Activated T-helper 2 cell treated with anti-CD3 and anti-CD28 coated beads, Interferon-gamma antibody, Interleukin-2, Interleukin-4, amounts not matched to agents 10 μg/mL and 5 μg/mL and 100 μg/mL, durations not matched to agents 14 hours and 24 hours and 36 hours (primary cell): ENCODE measurements around the gene OR9Q2. TPM values are rescaled to one million over a fixed set of nuclear protein-coding genes. Genes with fewer than 3 reads are reported as not detected.

Source experiments
- DNase-seq: peaks from one replicate; pipeline ENCODE4 v3.0.0; 2021; ENCODE audit warnings: low spot score
- H3K27ac Mint-ChIP-seq: one replicate; pipeline ENCODE4 v1.8.0; 2021; ENCODE audit warnings: mixed read lengths
- H3K27me3 Mint-ChIP-seq: one replicate; pipeline ENCODE4 v1.8.0; 2021; ENCODE audit warnings: low read depth, mixed read lengths
- H3K36me3 Mint-ChIP-seq: one replicate; pipeline ENCODE4 v1.8.0; 2021; ENCODE audit warnings: low read depth, mixed read lengths
- H3K4me1 Mint-ChIP-seq: one replicate; pipeline ENCODE4 v1.8.0; 2021; ENCODE audit warnings: low read depth, mixed read lengths
- H3K4me3 Mint-ChIP-seq: one replicate; pipeline ENCODE4 v1.8.0; 2021; ENCODE audit warnings: low read depth, mild to moderate bottlenecking, moderate library complexity, mixed read lengths
- H3K9me3 Mint-ChIP-seq: one replicate; pipeline ENCODE4 v1.8.0; 2021; ENCODE audit warnings: mixed read lengths
- intact Hi-C: fragments of 100-400 bp; cut with micrococcal nuclease; formaldehyde crosslinking; loops from one replicate; pipeline ENCODE4 v1.15.1; 2023
- total RNA-seq: library from RNA; stranded (reverse); gene quantifications from 2 replicates; pipeline ENCODE4 v1.2.3, GENCODE V29; 2022

OR9Q2 gene, protein sequence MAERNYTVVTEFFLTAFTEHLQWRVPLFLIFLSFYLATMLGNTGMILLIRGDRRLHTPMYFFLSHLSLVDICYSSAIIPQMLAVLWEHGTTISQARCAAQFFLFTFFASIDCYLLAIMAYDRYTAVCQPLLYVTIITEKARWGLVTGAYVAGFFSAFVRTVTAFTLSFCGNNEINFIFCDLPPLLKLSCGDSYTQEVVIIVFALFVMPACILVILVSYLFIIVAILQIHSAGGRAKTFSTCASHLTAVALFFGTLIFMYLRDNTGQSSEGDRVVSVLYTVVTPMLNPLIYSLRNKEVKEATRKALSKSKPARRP
- not detected in 2 replicates for total RNA-seq

DNA sequence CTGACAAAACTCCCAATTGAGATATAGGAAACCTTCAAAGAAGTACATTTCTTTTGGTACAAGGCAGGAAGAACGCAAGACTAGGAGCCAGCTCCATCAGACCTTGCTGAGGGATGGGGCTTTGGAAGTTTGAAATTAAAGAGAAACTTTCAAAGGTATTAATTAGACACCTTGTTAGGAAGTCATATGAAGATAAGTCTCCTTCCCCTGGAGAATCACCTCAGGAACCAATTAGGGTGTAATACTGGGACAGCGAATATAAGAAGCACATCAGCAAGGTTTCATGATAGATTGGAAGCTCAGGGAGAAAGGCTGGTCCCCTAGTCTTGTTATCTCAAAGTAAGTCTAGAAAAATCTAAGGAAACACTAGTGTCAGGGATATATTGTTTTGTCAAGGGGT lies at the start of gene OR9Q2:
Gene OR9Q2 (plus strand): TSS at position 301 of the 400 bp plus-strand sequence. CDS start 1,421 bp downstream, outside the sequence.
- intact Hi-C loops: no loop called here
- H3K27me3 Mint-ChIP-seq: no peaks in the 10 kb centered on the region
- no peak within 1 kb of the TSS for H3K4me3 Mint-ChIP-seq
- DNase-seq: no peak
- H3K9me3 Mint-ChIP-seq: no peaks in the 10 kb centered on the region
- H3K36me3 Mint-ChIP-seq: no peaks in the 10 kb centered on the region
- no peak within 1 kb of the TSS for H3K27ac Mint-ChIP-seq
- H3K4me1 Mint-ChIP-seq: no peaks in the 10 kb centered on the region

DNA sequence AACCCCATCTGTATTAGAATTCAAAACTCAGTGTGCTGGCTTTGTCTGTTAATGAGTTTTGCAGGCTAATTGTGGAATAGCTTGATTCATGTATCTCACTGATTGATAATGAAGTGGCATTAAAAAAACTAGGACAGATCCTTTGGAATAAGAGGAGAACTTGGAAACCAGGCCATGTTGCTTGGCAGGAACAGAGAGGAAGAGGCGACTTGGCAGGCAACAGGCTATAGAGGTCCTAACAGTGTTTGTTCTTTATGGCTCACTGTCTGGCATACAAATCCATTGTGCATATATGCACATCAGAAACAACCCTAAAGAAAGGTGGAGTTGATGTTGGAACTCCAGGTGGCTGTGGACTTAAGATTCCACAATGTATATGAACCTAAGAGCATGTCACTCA lies 46.1 kb upstream of the OR9Q2 start:
- no peaks in the 10 kb centered on the region for H3K36me3 Mint-ChIP-seq
- H3K4me1 Mint-ChIP-seq: no peaks in the 10 kb centered on the region
- no peak overlapping the region for H3K27ac Mint-ChIP-seq
- H3K4me3 Mint-ChIP-seq: no peak overlapping the region
- no peaks in the 10 kb centered on the region for H3K27me3 Mint-ChIP-seq
- intact Hi-C loops: no loop called here
- DNase-seq: no peak
- no peaks in the 10 kb centered on the region for H3K9me3 Mint-ChIP-seq

DNA sequence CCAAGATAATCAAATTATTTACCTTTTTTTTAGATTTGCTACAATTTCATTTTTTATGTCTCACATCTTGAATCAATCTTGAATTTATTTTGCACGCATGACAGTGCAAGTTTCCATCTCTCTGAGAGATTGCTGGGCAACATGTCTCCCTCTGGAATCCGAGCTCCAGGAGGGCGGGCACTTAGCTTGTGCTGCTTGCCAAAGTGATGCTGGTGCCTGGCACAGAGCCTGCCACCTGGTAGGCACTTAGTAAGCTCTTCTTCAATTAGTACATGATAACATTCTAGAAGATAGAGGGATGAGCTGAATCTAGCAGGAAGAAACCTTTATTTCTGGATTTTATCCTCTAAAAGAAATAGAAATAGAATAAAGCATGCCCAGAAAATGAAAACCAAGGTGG lies 36.1 kb upstream of the OR9Q2 start:
- no peaks in the 10 kb centered on the region for H3K27me3 Mint-ChIP-seq
- intact Hi-C loops: no loop called here

DNA sequence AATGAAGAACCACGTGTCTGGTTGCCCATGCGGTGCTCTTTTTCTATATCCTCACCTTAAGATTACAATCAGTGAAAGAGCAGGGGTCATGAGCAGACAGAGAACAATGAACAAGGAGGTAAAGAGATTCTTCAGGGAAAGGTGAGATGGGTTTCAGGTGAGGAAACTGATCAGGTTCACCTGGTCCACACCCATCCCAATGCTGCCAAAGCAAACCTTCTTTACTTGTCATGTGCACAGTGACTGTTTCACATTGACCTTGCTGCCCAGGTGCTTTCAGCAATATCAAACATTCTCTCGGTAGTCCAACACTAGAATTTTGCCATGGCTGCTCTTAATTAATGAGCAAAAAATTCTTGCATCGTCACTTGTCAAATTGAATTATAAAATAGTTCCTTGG lies 24.5 kb upstream of the OR9Q2 start:
- no peak overlapping the region for H3K27ac Mint-ChIP-seq

More for the DNA sequence above, 36.1 kb upstream of the OR9Q2 start:
- Mint-ChIP-seq H3K36me3 (no peaks in the 10 kb centered on the region), H3K4me3 (no peak overlapping the region), H3K4me1 (no peaks in the 10 kb centered on the region), H3K9me3 (no peaks in the 10 kb centered on the region), H3K27ac (no peak overlapping the region)
- no peak for DNase-seq

DNA sequence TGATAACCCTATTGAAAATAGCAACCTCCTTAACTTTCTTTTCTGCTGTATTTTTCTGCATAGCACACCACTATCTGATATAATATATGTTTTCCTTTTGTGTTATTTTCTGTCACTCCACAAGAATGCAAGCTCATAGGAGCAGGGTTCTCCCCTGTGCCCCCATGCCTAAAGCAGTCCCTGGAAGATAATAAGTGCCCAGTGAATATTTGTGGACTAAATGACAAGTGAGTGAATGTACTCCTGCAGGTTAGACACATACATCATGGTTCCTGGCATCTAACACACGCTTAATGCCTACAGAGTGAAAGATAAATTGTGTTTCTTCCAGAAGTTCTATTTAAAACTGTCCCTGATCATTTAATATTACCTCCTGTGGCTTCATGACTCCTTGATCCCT lies 23.9 kb upstream of the OR9Q2 start:
- Mint-ChIP-seq H3K27ac (no peak overlapping the region), H3K4me3 (no peak overlapping the region), H3K9me3 (no peaks in the 10 kb centered on the region), H3K27me3 (no peaks in the 10 kb centered on the region), H3K36me3 (no peaks in the 10 kb centered on the region), H3K4me1 (no peaks in the 10 kb centered on the region)
- intact Hi-C loops: no loop called here
- no peak for DNase-seq

More for the DNA sequence above, 24.5 kb upstream of the OR9Q2 start:
- H3K4me3 Mint-ChIP-seq: no peak overlapping the region
- no peak for DNase-seq
- intact Hi-C loops: no loop called here
- H3K36me3 Mint-ChIP-seq: no peaks in the 10 kb centered on the region
- H3K9me3 Mint-ChIP-seq: no peaks in the 10 kb centered on the region
- no peaks in the 10 kb centered on the region for H3K4me1 Mint-ChIP-seq
- H3K27me3 Mint-ChIP-seq: no peaks in the 10 kb centered on the region

DNA sequence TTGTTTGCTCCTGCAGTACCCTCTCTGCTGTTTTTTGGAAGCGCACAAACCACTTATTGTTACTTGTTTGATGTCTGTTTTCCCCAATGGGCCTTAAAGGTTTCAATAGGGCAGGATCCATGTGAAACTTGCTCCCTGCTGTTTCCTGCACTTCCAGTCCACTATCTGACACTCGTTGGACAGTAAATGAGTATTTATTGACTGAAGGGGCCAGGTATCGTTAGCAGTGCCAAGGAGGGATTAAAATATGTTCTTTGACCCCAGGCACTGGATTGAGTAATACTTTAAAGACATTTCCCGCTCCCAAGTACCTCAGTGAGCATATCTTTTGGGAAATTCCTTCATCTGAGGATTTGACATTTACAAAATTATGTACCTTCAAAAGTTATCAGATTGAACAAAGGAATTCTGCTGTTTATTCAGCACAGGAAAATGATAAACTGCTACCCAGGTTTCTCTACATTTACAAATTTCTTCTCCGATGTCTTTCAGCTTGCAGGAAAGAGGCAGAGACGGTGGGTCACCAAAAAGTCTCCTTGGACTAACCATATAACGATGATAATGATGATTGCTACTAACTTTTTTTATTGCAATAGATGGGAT lies 23.3 kb upstream of the OR9Q2 start:
- no peak overlapping the region for H3K4me3 Mint-ChIP-seq
- intact Hi-C loops: no loop called here
- H3K27ac Mint-ChIP-seq: no peak overlapping the region
- no peak for DNase-seq
- no peaks in the 10 kb centered on the region for H3K36me3 Mint-ChIP-seq
- H3K9me3 Mint-ChIP-seq: no peaks in the 10 kb centered on the region
- H3K4me1 Mint-ChIP-seq: no peaks in the 10 kb centered on the region
- H3K27me3 Mint-ChIP-seq: no peaks in the 10 kb centered on the region

DNA sequence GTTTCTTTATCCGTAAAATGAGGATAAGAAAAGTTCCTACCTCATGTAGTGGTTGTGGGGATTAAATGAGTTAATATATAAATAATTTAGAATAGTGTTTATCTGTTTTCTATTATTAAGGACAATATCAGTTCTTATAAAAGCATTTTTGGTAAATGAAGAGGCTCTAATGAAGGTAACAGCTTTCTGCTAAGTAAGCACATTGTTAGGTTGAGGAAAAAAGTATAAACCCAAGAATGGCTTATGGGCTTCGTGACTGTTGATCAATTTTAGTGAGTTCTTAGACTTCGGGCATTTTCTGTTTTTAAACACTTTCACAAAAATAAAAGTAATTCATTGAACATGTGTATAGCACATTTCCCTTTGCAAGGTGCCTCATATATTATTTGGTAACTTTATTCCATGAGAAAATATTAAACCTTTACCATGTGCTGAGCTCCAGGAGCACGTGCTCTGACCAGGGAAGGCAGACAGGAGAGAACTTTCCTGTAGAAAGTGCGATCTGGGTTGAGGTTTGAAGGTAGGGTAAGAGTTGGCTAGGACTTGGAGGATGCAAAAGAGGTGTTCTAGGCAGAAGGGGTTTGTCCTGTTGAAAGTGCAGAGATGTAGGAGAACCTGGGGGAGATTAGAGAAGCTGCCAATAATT lies 11.3 kb upstream of the OR9Q2 start:
- no peak overlapping the region for H3K27ac Mint-ChIP-seq
- intact Hi-C loops: no loop called here
- no peaks in the 10 kb centered on the region for H3K9me3 Mint-ChIP-seq
- H3K4me3 Mint-ChIP-seq: no peak overlapping the region
- H3K27me3 Mint-ChIP-seq: no peaks in the 10 kb centered on the region
- no peaks in the 10 kb centered on the region for H3K36me3 Mint-ChIP-seq
- no peak for DNase-seq
- H3K4me1 Mint-ChIP-seq: no peaks in the 10 kb centered on the region

DNA sequence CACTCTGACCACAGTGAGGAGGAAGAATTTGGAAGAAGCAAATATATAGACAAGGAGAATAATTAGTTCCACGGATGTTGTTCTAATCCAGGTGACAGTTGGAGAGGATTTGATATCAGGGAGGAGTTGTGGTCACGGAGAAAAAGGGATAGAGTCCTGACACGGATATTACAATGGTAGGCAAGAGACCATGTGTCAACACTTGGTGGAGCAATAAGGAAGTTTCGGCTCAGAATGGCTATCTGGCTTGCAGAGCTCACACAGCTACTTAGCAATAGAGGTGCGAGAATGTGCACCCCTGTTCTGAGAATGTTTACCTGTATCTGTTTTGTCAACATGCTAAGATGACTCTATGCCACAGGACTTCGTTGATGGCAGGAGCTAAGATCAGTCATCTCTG lies 10.4 kb upstream of the OR9Q2 start:
- no peaks in the 10 kb centered on the region for H3K9me3 Mint-ChIP-seq
- H3K4me3 Mint-ChIP-seq: no peak overlapping the region
- DNase-seq: no peak
- no peaks in the 10 kb centered on the region for H3K4me1 Mint-ChIP-seq
- intact Hi-C loops: no loop called here
- no peaks in the 10 kb centered on the region for H3K36me3 Mint-ChIP-seq
- H3K27me3 Mint-ChIP-seq: no peaks in the 10 kb centered on the region
- no peak overlapping the region for H3K27ac Mint-ChIP-seq

DNA sequence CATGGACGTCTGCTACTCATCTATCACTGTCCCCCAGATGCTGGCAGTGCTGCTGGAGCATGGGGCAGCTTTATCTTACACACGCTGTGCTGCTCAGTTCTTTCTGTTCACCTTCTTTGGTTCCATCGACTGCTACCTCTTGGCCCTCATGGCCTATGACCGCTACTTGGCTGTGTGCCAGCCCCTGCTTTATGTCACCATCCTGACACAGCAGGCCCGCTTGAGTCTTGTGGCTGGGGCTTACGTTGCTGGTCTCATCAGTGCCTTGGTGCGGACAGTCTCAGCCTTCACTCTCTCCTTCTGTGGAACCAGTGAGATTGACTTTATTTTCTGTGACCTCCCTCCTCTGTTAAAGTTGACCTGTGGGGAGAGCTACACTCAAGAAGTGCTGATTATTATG lies 9.2 kb upstream of the OR9Q2 start:
- DNase-seq: no peak
- H3K36me3 Mint-ChIP-seq: no peaks in the 10 kb centered on the region
- no peaks in the 10 kb centered on the region for H3K27me3 Mint-ChIP-seq
- intact Hi-C loops: no loop called here
- H3K4me3 Mint-ChIP-seq: no peak overlapping the region
- no peak overlapping the region for H3K27ac Mint-ChIP-seq
- H3K4me1 Mint-ChIP-seq: no peaks in the 10 kb centered on the region
- H3K9me3 Mint-ChIP-seq: no peaks in the 10 kb centered on the region

DNA sequence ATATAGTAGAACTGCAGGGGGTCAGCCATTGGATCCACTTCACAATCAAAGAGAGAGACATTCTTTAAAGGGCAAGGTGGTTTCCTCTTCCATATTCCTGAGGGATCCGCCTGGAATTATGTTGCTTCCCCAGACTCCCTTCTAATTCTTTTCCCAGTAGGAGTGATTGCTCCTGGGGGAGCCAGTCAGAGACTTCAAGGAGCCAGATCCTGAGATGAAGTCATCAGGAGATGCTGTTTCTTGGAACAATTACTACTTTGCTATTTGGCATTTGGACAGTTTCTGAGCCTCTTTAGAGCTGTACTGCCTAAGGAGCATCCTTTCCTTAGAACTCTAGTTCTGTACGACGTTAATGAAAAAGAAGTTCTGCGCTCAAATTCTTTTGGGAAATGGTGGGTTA lies 1.9 kb upstream of the OR9Q2 start:
- no peak for DNase-seq
- Mint-ChIP-seq H3K4me3 (no peak overlapping the region), H3K27me3 (no peaks in the 10 kb centered on the region), H3K9me3 (no peaks in the 10 kb centered on the region), H3K4me1 (no peaks in the 10 kb centered on the region), H3K36me3 (no peaks in the 10 kb centered on the region), H3K27ac (no peak overlapping the region)
- intact Hi-C loops: no loop called here

DNA sequence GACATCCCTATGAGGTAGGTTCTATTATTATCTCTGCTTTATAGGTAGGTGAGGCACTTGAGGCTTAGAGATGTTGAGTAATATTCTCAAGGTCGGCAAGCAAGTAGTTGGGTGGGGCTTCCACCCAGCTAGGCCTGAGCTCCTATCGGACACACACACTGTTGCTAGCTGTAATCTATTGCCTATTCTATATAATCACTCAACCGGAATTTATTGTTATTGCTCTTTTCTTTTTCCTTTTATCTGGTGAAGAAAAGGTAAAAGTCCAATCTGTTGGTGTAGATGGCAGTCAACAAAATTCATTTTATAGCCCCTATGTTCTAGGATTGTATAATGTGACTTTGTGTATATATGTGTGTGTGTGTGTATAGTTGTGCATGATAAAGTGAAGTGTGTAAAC lies 3.4 kb downstream of the OR9Q2 start:
- no peaks in the 10 kb centered on the region for H3K36me3 Mint-ChIP-seq
- peaks cover 3% of the 10 kb centered on the region for H3K9me3 Mint-ChIP-seq
- H3K4me1 Mint-ChIP-seq: no peaks in the 10 kb centered on the region

DNA sequence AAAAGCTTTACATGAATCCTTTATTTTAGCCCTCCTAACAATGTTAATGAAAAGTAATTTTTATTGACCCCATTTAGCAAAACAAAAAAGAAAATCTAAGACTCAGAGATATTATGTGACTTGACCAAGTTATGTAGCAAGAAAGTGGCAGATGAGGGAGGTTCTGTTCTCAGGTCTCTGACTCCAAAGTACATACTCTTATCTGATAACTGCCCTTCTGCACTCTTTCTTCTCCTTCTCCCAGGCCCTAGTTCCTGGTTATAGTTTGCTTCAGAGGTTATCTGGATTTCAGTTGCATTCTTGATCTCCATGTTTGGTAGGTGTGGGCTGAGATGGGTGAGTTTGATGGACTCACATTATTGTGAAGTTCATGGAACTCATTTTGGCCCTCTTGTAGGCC lies 4.5 kb downstream of the OR9Q2 start:
- no peaks in the 10 kb centered on the region for H3K4me1 Mint-ChIP-seq
- no peak overlapping the region for H3K4me3 Mint-ChIP-seq
- H3K27me3 Mint-ChIP-seq: no peaks in the 10 kb centered on the region
- H3K27ac Mint-ChIP-seq: no peak overlapping the region
- peaks cover 11% of the 10 kb centered on the region for H3K9me3 Mint-ChIP-seq
- no peak for DNase-seq
- H3K36me3 Mint-ChIP-seq: no peaks in the 10 kb centered on the region
- intact Hi-C loops: no loop called here

More for the DNA sequence above, 3.4 kb downstream of the OR9Q2 start:
- H3K4me3 Mint-ChIP-seq: no peak overlapping the region
- intact Hi-C loops: no loop called here
- no peak overlapping the region for H3K27ac Mint-ChIP-seq
- no peak for DNase-seq
- H3K27me3 Mint-ChIP-seq: no peaks in the 10 kb centered on the region

DNA sequence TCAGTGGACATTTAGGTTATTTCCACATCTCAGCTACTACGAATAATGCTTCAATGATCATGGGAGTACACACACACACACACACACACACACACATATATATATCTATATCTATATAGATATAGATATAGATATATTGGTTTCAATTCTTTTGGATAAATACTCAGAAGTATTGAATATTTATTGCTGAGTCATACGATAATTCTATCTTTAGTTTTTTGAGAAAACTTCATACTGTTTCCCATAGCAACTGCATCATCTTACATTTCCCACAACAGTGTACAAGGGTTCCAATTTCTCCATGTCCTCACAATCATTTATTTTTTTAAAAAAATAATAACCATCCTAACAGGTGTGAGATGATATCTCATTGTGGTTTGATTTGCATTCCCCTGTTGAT lies 7.1 kb downstream of the OR9Q2 start:
- Mint-ChIP-seq H3K36me3 (no peaks in the 10 kb centered on the region), H3K9me3 (peaks cover 15% of the 10 kb centered on the region), H3K27me3 (no peaks in the 10 kb centered on the region), H3K4me1 (no peaks in the 10 kb centered on the region), H3K4me3 (no peak overlapping the region), H3K27ac (no peak overlapping the region)
- DNase-seq: no peak
- intact Hi-C loops: no loop called here
